GM19468 (cell line): ENCODE results near the gene VWA1.
"Not testable (repeated sequence)": the region's sequence is repeated elsewhere in the genome, so short reads cannot be mapped to it uniquely, and the experiment has no call there.

Experiments
- ATAC-seq: cut with Tn5 transposase; IDR thresholded peaks from one replicate; pipeline ENCODE4 v1.9.1; 2021; ENCODE audit warnings: mild to moderate bottlenecking, moderate library complexity, moderate number of reproducible peaks; ENCODE audit not compliant: unreplicated experiment; ENCODE audit errors: extremely low read depth

The VWA1 gene

DNA sequence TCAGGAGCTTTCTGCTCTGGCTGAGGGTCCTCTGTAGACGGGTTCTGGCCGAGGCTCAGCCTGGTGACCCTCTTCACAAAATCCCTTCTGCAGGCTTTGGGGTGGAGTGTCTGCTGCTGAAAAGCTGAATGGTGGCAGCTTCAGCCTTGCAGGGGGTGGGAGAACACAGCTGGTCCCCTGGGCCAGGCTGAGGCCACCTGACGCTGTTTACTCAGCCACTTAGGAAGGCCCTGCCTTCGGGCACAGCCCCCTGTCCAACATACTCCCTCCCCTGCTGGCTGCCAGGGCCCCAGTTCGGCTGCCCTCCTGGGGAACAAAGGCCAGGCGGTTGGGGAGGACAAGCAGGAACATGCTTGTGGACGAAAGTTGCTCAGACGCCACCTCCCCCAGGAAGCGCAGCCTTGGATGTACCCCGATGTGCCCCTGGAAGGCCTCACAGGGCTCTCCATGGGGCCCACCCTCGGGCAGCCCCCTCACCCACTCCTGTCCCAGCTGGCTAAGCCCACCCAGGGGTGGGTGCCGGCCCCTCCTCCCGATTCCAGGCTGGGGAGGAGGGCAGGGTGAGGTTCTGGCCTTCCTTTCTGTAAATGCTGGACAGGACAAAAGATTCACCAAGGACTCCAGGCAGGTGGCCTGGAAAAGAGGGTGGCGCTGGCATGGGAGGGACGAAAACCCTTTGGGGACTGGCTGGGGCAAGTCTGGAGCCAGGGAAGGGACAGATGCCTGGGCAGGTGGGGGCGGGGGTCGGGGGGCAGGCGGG lies 14.2 kb upstream of the VWA1 start, which contains the start of gene ANKRD65:
TSS of gene ANKRD65 (minus strand) at position 130 of the 760 bp plus-strand sequence. CDS start 271 bp downstream, outside the sequence.
- ATAC-seq = no peak

DNA sequence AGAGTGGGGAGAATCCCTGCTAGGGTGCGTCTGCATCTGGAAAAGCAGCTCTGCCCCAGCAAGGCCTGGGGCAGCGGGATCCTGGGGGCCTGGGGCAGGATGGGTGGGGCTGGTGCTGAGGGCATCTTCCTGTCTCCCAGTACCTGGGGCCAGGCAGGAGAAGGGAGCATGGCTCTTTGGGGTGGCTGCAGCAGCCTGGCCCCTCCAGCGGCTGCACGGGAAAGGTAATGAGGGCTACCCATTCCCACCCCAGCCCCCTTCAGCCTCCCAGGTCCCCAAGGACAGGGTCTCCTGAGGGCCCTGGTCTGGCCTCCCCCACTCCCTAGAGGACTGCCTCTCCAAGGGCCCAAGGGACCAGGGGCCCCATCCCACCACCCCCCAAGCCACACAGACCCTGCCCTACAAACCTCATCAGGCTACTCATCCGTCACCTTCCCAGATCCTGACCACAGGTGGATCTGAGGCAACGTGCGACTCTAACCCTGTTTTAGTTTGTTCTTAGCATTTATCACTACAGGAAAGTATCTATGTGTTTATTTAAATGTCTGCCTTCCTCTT lies 13.5 kb upstream of the VWA1 start:
- ATAC-seq = no peak

DNA sequence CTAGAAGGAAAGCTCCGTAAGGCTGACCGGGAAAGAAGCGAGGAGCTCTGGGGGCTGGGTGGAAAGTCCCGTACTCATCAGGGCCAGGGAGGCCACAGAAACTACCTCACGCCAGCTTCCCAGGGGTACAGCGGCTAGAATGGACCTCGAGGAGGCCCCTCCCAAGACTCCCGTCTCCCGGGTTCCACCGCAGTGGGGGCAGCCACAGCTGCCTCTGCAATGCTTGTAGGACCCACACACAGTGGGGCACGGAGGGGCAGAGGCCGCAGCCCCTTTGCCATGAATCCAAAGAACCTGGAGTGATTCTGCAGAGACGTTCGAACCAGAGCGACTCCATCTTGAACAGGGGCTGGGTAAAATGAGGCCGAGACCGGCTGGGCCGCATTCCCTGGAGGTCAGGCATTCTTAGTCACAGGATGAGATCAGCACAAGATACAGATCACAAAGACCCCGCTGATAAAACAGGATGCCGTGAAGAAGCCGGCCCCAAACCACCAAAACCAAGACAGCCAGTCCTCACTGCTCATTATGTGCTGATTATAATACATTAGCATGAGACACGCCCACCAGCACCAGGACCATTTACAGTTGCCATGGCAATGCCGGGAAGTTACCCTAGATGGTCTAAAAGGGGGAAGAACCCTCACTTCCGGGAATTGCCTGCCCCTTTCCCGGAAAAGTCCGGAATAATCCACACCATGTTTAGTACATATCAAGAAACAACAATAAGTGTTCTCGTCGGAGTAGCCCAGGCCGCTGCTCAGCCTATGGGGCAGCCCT lies 12.8 kb upstream of the VWA1 start:
- no peak for ATAC-seq

DNA sequence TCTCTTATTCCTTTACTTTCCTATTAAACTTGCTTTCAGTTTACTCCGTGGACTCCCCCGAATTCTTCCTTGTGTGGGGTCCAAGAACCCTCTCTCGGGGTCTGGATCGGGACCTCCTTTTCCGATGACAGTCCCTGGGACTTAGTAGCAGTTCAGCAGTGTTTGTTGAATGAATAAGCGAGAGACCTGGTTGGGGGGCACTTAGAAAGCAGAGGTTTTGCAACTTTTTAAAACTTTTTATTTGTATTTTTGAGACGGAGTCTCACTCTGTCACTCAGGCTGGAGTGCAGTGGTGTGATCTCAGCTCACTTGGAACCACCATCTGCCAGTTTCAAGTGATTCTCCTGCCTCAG lies 12.3 kb upstream of the VWA1 start:
- ATAC-seq = no peak

DNA sequence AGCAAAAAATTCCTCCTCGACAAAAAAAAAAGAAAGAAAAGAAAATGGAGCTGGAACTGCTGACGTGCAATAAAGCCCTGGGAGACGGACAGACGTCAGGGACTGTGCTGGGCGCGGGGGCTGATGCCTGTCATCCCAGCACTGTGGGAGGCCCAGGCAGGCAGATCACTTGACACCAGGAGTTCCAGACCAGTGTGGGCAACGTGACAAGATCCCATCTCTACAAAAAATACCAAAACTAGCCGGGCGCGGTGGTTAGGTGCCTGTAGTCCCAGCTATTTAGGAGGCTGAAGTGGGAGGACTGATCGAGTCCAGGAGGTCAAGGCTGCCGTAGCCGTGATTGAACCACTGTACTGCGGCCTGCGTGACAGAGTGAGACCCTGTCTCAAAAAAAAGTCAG lies 10.8 kb upstream of the VWA1 start:
- no peak for ATAC-seq

DNA sequence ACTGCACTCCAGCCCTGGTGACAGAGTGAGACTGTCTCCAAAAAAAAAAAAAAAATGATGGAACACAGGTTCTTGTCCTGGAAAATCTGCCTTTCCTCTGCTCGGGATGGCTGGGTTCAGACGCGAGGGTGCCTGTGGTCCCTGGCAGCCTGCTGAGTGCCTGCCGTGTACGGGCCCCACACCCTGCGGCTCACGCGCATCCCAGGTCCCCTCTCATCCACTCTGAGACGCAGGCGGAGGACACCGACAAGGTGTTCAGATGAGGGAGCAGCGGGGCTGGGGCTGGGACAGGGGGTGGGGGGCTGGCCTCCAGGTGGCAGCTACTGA lies 10.1 kb upstream of the VWA1 start:
- ATAC-seq = no peak

DNA sequence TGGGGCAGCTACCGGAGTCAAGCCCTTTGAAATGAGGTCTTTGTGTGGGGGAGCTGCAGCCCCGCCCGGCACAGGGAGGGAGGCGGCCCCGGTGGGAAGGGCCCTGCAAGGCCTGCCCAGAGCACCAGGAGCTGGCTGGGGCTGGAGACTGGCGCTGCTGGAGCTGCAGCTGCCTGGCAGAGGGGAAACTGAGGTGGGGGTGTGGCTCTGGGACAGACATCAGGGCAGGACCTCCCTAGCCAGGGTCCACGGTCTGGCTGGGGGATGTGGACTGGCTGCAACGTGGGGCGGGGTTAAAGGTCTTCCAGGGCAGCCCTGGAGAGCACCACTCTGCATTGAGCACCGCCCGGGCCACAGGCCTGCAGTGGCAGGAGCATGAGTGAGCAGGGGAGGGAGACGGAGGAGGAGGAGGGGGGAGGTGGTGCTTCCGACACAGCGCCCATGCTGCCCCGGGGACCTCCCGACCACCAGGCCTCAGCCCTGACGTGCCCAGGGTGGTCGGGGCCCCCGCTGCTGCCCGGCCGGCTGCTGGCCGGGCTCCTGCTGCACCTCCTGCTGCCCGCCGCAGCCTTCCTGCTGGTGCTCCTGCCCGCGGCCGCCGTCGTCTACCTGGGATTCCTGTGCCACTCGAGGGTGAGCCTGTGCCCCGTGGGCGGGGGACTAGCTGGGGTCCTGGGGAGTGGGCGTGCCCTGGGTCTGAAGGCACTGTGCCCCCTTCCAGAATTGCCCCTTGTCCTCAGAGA lies 9.6 kb upstream of the VWA1 start:
- ATAC-seq = no peak

DNA sequence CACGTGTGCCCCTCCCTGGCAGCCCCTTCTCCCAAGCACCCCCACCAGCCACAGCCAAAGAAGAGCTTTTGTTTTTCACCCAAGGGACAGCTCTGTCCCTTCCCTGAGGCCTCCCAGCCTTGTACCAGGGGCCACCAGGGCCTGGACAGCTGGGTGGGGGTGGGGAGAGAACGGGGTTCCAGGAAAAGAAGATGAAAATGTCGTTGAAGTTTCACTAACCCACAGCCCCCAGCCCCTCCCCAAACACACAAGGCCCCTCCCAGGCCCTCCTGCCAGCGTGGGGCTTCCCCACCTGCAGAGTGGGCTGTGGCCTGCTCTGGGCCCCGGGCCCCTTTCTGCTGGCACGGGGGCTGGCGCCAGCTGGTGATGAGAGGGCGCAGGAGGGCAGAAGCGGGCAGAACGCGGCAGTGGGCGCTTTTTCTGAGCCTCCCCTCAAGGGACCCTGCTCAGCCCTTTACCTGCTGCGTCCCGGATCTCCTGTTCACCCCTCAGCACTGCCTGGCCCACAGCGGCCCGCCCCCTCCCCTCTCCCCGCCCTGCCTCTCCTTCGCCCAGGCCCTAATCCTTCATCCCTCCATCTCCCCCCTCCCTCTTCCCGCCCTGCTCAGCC lies 8.9 kb upstream of the VWA1 start:
- no peak for ATAC-seq

DNA sequence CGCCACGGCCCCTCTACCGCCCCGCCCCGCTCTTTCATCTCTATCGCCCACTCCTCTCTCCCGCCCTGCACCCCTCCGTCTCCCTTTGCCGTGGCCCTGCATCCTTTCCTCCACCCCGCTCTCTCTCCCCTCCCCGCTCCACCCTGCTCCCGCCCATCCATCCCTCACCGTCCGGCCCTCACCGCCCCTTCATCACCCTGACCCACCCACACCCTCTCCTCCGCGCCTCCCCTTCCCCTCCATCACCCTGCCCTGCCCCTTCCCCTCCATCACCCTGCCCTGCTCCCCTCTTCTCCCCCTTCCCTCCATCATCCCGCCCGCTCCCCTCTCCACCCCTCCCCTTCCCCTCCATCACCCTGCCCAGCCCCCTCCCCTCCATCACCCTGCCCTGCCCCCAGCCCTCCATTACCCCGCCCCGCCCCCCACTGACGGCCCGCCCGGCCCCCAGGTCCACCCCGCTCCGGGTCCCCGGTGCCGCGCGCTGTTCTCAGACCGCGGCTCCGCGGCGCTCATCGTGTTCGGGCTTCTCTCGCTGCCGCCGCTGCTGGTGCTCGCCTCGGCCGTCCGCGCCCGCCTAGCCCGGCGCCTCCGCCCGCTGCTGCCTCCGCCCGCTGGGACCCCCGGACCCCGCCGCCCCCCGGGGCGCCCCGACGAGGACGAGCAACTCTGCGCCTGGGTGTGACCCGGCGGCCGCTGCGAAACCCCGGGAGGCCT lies 8.2 kb upstream of the VWA1 start:
- ATAC-seq = no peak

DNA sequence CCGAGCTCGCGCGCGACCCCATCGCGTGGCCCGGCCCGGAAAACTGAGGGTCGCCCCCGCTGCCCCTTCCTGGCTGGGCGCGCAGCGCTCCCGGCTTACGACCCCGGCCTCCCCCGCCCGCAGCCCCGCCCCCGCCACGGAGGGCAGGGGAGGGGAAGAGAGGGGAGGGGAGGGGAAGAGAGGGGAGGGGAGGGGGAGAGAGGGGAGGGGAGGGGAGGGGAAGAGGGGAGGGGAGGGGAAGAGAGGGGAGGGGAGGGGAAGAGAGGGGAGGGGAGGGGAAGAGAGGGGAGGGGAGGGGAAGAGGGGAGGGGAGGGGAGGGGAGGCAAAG lies 7.7 kb upstream of the VWA1 start:
- ATAC-seq = no peak

DNA sequence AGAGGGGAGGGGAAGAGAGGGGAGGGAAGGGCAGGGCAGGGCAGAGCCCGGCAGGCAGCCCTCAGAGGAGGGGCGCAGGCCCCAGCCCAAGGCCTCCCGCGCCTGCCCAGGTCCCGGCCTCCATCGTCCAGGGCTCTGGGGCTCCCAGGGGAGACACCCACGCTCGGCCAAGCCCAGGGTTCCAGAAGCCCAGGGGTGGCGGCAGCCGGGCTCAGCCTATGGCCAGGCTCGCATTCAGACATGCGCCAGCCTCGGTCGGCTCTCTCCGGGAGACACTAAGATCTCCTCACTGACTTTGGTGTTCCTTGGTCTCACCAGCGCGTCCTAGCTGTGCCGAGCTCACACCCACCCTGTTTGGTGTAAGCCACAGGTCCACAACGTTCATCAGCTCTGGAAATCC lies 7.3 kb upstream of the VWA1 start:
- ATAC-seq = no peak

DNA sequence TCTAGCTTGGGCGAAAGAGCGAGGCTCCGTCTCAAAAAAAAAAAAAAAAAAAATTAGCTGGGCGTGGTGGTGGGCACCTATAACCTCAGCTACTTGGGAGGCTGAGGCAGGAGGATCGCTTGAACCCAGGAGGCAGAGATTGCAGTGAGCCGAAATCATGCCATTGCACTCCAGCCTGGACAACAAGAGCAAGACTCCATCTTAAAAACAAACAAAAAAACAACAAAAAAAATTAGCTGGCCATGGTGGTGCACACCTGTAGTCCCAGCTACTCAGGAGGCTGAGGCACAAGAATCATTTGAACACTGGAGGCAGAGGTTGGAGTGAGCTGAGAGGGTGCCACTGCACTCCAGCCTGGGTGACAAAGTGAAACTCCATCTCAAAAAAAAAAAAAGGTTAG lies 6.5 kb upstream of the VWA1 start:
- not testable (repeated sequence) for ATAC-seq

DNA sequence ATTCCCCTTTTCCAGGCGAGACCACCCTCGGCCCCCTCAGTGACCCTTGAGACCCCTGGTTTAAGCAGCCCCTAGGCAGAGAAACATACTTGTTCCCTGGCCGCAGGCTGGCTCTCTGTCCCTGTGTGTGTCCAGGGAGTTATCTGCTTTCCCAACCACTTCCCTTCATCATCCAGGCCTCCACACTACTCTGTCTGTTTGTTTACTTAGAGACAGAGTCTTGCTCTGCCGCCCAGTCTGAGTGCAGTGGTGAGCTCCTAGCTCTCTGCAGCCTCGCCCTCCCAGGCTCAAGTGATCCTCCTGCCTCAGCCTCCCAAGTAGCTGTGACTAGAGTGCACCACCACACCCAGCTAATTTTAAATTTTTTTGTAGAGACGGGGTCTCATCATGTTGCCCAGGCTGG lies 5.8 kb upstream of the VWA1 start:
- no peak for ATAC-seq

DNA sequence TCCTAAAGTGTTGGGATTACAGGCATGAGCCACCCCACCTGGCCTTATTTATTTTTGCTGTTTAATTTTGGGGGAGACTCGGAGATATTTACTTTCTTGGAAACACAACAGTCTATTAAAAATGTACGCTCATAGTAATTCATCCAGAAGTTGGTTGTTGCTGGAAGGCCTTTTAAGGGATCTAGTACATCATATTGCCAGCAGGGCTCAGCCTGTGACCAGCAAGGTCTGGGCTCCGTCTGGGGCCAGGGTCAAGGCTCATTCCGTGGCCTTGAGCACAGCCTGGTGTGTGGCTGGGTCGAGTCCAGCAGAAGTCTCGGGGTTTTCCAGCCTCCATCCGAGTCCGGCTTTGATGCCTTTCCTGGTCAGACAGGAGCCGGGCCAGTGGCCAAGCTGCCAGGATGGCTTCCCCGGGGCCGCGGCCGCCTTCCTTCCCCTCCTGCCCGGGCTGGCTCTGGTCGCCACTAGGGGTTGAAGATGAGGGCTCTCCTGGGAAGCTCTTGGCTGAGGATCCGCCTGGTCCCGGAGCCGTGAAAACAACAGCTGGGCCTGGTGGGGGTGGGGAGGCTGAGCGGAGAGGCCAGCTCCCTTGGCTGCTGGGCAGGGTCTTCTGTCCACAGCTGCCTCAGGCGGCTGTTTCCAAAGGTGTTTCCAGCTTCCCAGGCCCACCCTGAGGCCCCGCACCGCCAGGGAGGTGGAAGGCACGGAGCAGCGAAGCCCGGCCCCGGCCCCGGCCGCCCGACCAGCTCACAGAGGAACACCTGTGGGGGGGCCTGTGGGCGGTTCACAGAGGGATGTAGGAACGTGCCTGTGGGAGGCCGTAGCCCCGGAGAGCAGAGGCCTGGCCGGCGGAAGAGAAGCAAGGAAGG lies 5.1 kb upstream of the VWA1 start:
- ATAC-seq = no peak

DNA sequence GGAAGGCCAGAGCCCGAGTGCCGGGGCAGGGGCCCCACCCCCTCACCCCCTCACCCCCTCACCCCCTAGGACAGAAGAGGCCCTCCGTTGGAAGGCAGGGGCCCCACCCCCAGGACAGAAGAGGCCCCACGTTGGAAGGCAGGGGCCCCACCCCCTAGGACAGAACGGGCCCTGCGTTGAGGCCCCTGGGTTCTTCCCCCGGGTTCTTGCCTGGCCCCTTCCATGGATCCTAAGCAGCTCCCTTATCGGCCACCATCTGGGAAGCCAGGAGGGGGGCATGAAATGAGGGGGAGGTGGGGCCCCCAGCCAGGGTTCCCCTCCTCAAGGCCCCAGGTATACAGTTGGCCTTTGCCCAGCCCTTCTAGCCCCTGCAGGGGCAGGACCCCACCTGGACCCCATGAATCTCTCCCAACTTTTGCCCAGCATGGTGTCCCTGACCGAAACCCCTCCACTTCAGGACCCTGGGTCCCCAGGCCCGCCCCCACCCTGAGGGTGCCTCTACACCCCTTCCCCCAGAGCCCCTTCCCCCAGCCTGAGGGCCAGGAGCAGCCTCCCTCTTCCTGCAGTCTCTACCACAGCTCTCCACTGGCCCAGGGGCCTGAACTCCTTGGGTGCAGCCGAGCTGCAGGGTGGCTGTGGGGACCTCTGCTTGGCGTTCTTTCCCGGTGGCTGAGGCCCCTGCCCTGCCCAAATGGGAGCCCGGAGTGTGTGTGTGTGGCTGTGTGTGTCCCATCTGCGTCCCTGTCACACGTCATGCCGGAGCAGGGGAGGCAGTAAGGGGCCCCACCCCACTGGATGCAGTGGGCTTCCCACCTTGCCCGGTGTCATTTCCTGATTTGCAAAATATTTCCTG lies 4.3 kb upstream of the VWA1 start:
- no peak for ATAC-seq

DNA sequence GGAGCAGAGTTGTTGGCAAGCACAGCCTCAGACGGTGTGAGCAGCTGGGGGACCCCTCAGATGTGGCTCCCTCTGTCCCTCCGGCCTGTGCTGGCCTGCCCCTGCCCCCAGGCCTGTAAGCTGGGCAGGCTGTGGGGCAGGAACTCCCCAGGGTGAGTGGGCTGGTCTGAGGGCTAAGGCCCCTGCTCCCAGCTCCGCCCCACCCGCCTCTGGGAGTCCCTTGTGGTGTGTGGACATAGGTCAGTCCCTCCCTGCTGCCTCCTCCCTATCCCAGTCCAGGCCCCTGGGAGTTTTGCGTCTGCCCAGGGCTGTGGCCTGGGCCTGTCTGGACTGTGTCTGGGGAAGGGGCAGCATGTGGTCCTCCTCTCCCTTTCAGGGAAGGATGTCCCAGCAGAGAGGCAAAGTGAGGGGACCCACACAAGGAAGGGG lies 3.6 kb upstream of the VWA1 start:
- ATAC-seq = no peak

DNA sequence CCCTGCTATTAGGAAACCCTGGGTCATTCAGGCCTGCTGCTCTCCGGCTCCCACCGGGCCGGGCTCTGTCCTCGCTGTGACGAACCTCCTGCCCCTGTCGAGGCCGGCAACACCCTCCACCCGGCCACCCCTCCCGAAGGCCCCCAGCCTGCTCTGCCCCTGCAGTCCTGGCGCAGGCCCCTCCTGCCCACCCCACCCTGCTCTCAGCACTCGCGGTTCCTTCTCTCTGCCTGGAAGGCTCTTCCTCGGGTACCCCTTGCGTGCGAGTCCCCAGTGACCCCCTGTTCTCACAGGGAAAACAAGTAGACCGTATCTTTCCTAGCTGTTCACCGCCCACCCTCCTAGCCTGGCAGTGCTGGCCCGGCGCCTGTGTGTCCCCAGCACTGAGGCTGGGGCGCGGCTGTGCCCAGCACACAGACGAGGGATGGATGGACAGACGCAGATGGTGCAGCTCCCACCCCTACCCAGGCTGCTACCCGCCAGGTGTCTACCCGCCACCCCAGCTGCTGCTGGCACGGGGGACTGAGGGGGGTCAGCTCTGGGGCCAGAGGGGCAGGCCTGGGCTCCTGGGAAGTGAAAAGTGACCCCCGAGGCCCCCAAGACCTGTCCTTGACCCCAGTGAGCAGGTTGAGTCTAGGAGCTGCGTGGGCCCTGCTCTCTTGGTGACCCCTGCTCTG lies 3.1 kb upstream of the VWA1 start:
- no peak for ATAC-seq
